Type B pancreatic cell (in vitro differentiated cells): ENCODE measurements around the gene RAB39B. TPM values are rescaled to one million over a fixed set of nuclear protein-coding genes. Genes with fewer than 3 reads are reported as not detected.
"Not testable (repeated sequence)": the region's sequence is repeated elsewhere in the genome, so short reads cannot be mapped to it uniquely, and the experiment has no call there.

Experiments
- DNase-seq: peaks from one replicate; pipeline ENCODE4 v3.0.0; 2021; ENCODE audit warnings: mixed read lengths; ENCODE audit not compliant: unreplicated experiment; ENCODE audit errors: extremely low spot score
- H3K27ac Mint-ChIP-seq: 2 replicates; pipeline ENCODE4 v1.8.0; 2021; ENCODE audit warnings: mild to moderate bottlenecking, mixed read lengths
- H3K27me3 Mint-ChIP-seq: 2 replicates; pipeline ENCODE4 v1.8.0; 2021; ENCODE audit warnings: mixed read lengths
- H3K36me3 Mint-ChIP-seq: 2 replicates; pipeline ENCODE4 v1.8.0; 2021; ENCODE audit warnings: mixed read lengths
- H3K4me1 Mint-ChIP-seq: one replicate; pipeline ENCODE4 v1.8.0; 2021; ENCODE audit warnings: mixed read lengths; ENCODE audit not compliant: unreplicated experiment
- H3K4me3 Mint-ChIP-seq: 2 replicates; pipeline ENCODE4 v1.8.0; 2021; ENCODE audit warnings: mild to moderate bottlenecking, mixed read lengths
- H3K9me3 Mint-ChIP-seq: 2 replicates; pipeline ENCODE4 v1.8.0; 2021; ENCODE audit warnings: mixed read lengths
- CTCF ChIP-seq: fragments of 200-600 bp; sonication (generic); conservative IDR thresholded peaks from 2 replicates; pipeline ENCODE4 v1.5.0; 2021; ENCODE audit warnings: antibody characterized with exemption, mild to moderate bottlenecking
- total RNA-seq: library from RNA; stranded (reverse); gene quantifications from 2 replicates; pipeline ENCODE4 v1.2.1, GENCODE V29; 2021; ENCODE audit warnings: low replicate concordance

The RAB39B gene
- total RNA-seq, 1 donor from 2014 or later = 4.0 TPM

- Mint-ChIP-seq H3K27me3 (no peaks in the 10 kb centered on the region), H3K36me3 (no peaks in the 10 kb centered on the region), H3K4me1 (no peaks in the 10 kb centered on the region), H3K9me3 (no peaks in the 10 kb centered on the region), H3K4me3 (no peak overlapping the region), H3K27ac (no peak overlapping the region)
- DNase-seq = no peak
- no peak for TF ChIP-seq CTCF
Measured at GRCh38 chrX:155246748-155247147, 17.5 kb downstream of the RAB39B start.

GRCh38 chrX:155242300-155242699 is 22.0 kb downstream of the RAB39B start:
- H3K36me3 Mint-ChIP-seq = no peaks in the 10 kb centered on the region
- TF ChIP-seq CTCF = no peak
- no peak overlapping the region for H3K27ac Mint-ChIP-seq
- H3K27me3 Mint-ChIP-seq = no peaks in the 10 kb centered on the region
- no peaks in the 10 kb centered on the region for H3K9me3 Mint-ChIP-seq
- no peak overlapping the region for H3K4me3 Mint-ChIP-seq
- DNase-seq = no peak
- no peaks in the 10 kb centered on the region for H3K4me1 Mint-ChIP-seq

GRCh38 chrX:155237719-155238118 is 26.6 kb downstream of the RAB39B start:
- Mint-ChIP-seq H3K36me3 (peaks cover 4% of the 10 kb centered on the region), H3K9me3 (no peaks in the 10 kb centered on the region), H3K27ac (no peak overlapping the region), H3K4me3 (no peak overlapping the region), H3K27me3 (no peaks in the 10 kb centered on the region), H3K4me1 (no peaks in the 10 kb centered on the region)
- no peak for TF ChIP-seq CTCF
- DNase-seq = no peak

- Mint-ChIP-seq H3K27me3 (no peaks in the 10 kb centered on the region), H3K36me3 (peaks cover 9% of the 10 kb centered on the region)
Measured at GRCh38 chrX:155235891-155236290, 28.4 kb downstream of the RAB39B start.

GRCh38 chrX:155231163-155231562 is 33.1 kb downstream of the RAB39B start:
- no peak for DNase-seq
- H3K27me3 Mint-ChIP-seq = no peaks in the 10 kb centered on the region
- H3K4me1 Mint-ChIP-seq = no peaks in the 10 kb centered on the region
- no peak overlapping the region for H3K4me3 Mint-ChIP-seq
- no peak for TF ChIP-seq CTCF
- H3K27ac Mint-ChIP-seq = peak overlapping the region; percentile 30
- H3K36me3 Mint-ChIP-seq = peaks cover 14% of the 10 kb centered on the region
- no peaks in the 10 kb centered on the region for H3K9me3 Mint-ChIP-seq

More at GRCh38 chrX:155235891-155236290, 28.4 kb downstream of the RAB39B start:
- Mint-ChIP-seq H3K27ac (no peak overlapping the region), H3K4me3 (no peak overlapping the region), H3K9me3 (no peaks in the 10 kb centered on the region), H3K4me1 (no peaks in the 10 kb centered on the region)
- TF ChIP-seq CTCF = no peak
- DNase-seq = no peak

- H3K36me3 Mint-ChIP-seq = peaks cover 25% of the 10 kb centered on the region
- no peak for DNase-seq
- H3K27me3 Mint-ChIP-seq = no peaks in the 10 kb centered on the region
- no peak for TF ChIP-seq CTCF
- no peak overlapping the region for H3K27ac Mint-ChIP-seq
- H3K4me1 Mint-ChIP-seq = no peaks in the 10 kb centered on the region
- H3K4me3 Mint-ChIP-seq = no peak overlapping the region
- H3K9me3 Mint-ChIP-seq = no peaks in the 10 kb centered on the region
Measured at GRCh38 chrX:155225774-155226173, 38.5 kb downstream of the RAB39B start.

GRCh38 chrX:155223746-155224145 is 40.5 kb downstream of the RAB39B start:
- not testable (repeated sequence) for H3K27me3 Mint-ChIP-seq, H3K9me3 Mint-ChIP-seq, H3K27ac Mint-ChIP-seq, H3K4me3 Mint-ChIP-seq, H3K4me1 Mint-ChIP-seq, DNase-seq
- H3K36me3 Mint-ChIP-seq = peaks cover 19% of the 10 kb centered on the region
